Chondrocyte (in vitro differentiated cells): ENCODE results near the gene TRAPPC6A. TPM values are rescaled to one million over a fixed set of nuclear protein-coding genes. Genes with fewer than 3 reads are reported as not detected.

Experiments used
- DNase-seq: peaks from one replicate; pipeline ENCODE4 v3.0.0; 2021; ENCODE audit warnings: mixed read lengths, low spot score
- H3K27ac Mint-ChIP-seq: one replicate; pipeline ENCODE4 v1.8.0; 2021; ENCODE audit warnings: mild to moderate bottlenecking, moderate library complexity, mixed read lengths; ENCODE audit not compliant: unreplicated experiment
- H3K27me3 Mint-ChIP-seq: 2 replicates; pipeline ENCODE4 v1.8.0; 2021; ENCODE audit warnings: low read depth, mixed read lengths
- H3K36me3 Mint-ChIP-seq: 2 replicates; pipeline ENCODE4 v1.8.0; 2021; ENCODE audit warnings: low read depth, mixed read lengths
- H3K4me1 Mint-ChIP-seq: 2 replicates; pipeline ENCODE4 v1.8.0; 2021; ENCODE audit warnings: low read depth, mild to moderate bottlenecking, mixed read lengths
- H3K4me3 Mint-ChIP-seq: one replicate; pipeline ENCODE4 v1.8.0; 2021; ENCODE audit warnings: mild to moderate bottlenecking, moderate library complexity, mixed read lengths; ENCODE audit not compliant: unreplicated experiment
- H3K9me3 Mint-ChIP-seq: 2 replicates; pipeline ENCODE4 v1.8.0; 2021; ENCODE audit warnings: low read depth, mixed read lengths
- total RNA-seq: library from RNA; stranded (reverse); gene quantifications from 3 replicates; pipeline ENCODE4 v1.2.1, GENCODE V29; 2021
- TF ChIP-seq, protein P1 (sequence below): fragments of 200-600 bp; sonication (generic); IDR thresholded peaks from 2 replicates; pipeline ENCODE4 v1.5.0; 2021; ENCODE audit warnings: antibody characterized with exemption, mild to moderate bottlenecking, moderate library complexity

TRAPPC6A gene
- total RNA-seq, 1 donor from 2014 or later, result 12.7 TPM

DNA sequence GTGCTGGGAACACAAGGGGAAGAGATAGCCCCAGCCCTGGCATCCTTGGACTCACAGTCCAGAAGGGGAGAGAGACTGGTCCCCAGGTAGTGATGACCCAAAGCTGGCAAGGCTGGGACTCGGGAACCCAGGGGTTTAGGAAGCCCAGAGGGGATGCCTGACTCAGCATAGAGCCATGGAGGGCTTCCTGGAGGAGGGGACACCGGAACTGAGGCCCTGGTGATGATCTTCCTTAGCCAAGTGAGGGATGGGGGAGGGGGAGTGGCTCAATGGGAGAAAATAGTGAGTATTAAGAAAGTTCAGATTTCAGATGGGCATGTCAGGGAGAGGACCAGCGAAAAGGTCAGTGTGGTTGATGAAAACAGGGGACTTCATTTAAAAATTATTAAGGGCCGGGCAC lies 40.4 kb upstream of the TRAPPC6A start:
- H3K27ac Mint-ChIP-seq, result no peak overlapping the region

DNA sequence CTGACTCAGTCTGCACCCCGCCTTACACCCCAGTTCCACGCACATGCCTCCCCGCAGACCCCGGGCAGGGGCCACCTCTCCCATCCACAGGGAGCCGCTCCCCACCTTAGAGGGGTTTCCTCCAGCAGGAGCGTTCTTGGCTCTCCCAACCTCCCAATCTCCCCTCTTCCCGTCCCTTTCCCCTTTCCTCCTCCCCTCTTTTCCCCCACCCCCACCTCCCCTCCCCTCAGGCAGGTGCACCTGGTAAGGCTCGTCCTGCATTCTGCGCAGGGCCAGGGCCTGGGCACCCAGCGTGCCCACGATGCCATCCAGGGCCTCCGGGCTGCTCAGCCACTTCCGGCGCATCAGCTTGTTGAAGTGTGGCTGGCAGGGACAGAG lies 39.9 kb upstream of the TRAPPC6A start:
- Mint-ChIP-seq H3K36me3 (no peaks in the 10 kb centered on the region), H3K4me3 (no peak overlapping the region), H3K4me1 (peaks cover 42% of the 10 kb centered on the region), H3K9me3 (no peaks in the 10 kb centered on the region), H3K27ac (no peak overlapping the region), H3K27me3 (no peaks in the 10 kb centered on the region)
- TF ChIP-seq, protein P1, sequence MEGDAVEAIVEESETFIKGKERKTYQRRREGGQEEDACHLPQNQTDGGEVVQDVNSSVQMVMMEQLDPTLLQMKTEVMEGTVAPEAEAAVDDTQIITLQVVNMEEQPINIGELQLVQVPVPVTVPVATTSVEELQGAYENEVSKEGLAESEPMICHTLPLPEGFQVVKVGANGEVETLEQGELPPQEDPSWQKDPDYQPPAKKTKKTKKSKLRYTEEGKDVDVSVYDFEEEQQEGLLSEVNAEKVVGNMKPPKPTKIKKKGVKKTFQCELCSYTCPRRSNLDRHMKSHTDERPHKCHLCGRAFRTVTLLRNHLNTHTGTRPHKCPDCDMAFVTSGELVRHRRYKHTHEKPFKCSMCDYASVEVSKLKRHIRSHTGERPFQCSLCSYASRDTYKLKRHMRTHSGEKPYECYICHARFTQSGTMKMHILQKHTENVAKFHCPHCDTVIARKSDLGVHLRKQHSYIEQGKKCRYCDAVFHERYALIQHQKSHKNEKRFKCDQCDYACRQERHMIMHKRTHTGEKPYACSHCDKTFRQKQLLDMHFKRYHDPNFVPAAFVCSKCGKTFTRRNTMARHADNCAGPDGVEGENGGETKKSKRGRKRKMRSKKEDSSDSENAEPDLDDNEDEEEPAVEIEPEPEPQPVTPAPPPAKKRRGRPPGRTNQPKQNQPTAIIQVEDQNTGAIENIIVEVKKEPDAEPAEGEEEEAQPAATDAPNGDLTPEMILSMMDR, result no peak
- DNase-seq, result no peak

More for the DNA sequence above, 40.4 kb upstream of the TRAPPC6A start:
- H3K27me3 Mint-ChIP-seq, result no peaks in the 10 kb centered on the region
- DNase-seq, result no peak
- H3K9me3 Mint-ChIP-seq, result no peaks in the 10 kb centered on the region
- TF ChIP-seq, protein P1, result no peak
- H3K4me3 Mint-ChIP-seq, result no peak overlapping the region
- H3K36me3 Mint-ChIP-seq, result no peaks in the 10 kb centered on the region
- H3K4me1 Mint-ChIP-seq, result peaks cover 40% of the 10 kb centered on the region

GRCh38 chr19:45217193-45217956 lies 39.3 kb upstream of the TRAPPC6A start:
- TF ChIP-seq, protein P1, result no peak
- no peaks in the 10 kb centered on the region for H3K9me3 Mint-ChIP-seq
- peak overlapping the region; percentile 80 for H3K27ac Mint-ChIP-seq
- no peaks in the 10 kb centered on the region for H3K36me3 Mint-ChIP-seq
- peak overlapping the region; percentile 12 for H3K4me3 Mint-ChIP-seq
- no peaks in the 10 kb centered on the region for H3K27me3 Mint-ChIP-seq
- no peak for DNase-seq
- peaks cover 47% of the 10 kb centered on the region for H3K4me1 Mint-ChIP-seq

GRCh38 chr19:45216667-45217066 lies 38.6 kb upstream of the TRAPPC6A start:
- no peak for DNase-seq
- TF ChIP-seq, protein P1, result no peak
- Mint-ChIP-seq H3K27me3 (no peaks in the 10 kb centered on the region), H3K4me1 (peaks cover 54% of the 10 kb centered on the region), H3K27ac (peak overlapping the region; percentile 80), H3K9me3 (no peaks in the 10 kb centered on the region), H3K4me3 (no peak overlapping the region), H3K36me3 (no peaks in the 10 kb centered on the region)

GRCh38 chr19:45215391-45216191 lies 37.6 kb upstream of the TRAPPC6A start:
- Mint-ChIP-seq H3K27me3 (no peaks in the 10 kb centered on the region), H3K36me3 (no peaks in the 10 kb centered on the region), H3K4me1 (peaks cover 61% of the 10 kb centered on the region), H3K9me3 (no peaks in the 10 kb centered on the region), H3K27ac (peak overlapping the region; percentile 75), H3K4me3 (peak overlapping the region; percentile 59)
- TF ChIP-seq, protein P1, result peak; percentile 20
- DNase-seq, result no peak
